HTR-8/SVneo (cell line): ENCODE results near the gene ZNF511.
"Not testable (repeated sequence)": the region's sequence is repeated elsewhere in the genome, so short reads cannot be mapped to it uniquely, and the experiment has no call there.

Experiments used
- DNase-seq: peaks from one replicate; pipeline ENCODE4 v3.0.0; 2011; ENCODE audit warnings: low spot score, mixed read lengths; ENCODE audit not compliant: insufficient read length
- FAIRE-seq: peaks from 2 replicates; lab custom pipeline; 2011; peaks lifted over from hg19 to GRCh38; lab: Jason Lieb, UNC

ZNF511 gene

GRCh38 chr10:133312016-133312768, 3.5 kb downstream of the ZNF511 start:
- no peak for DNase-seq
- no peak for FAIRE-seq

- DNase-seq (no peak), FAIRE-seq (no peak)
Observed at GRCh38 chr10:133312769-133313145, 4.0 kb downstream of the ZNF511 start.

- DNase-seq (no peak), FAIRE-seq (no peak)
Observed at GRCh38 chr10:133313192-133313591, 4.5 kb downstream of the ZNF511 start.

GRCh38 chr10:133314911-133315310, 6.2 kb downstream of the ZNF511 start:
- FAIRE-seq (no peak), DNase-seq (no peak)

- no peak for DNase-seq
- no peak for FAIRE-seq
Observed at GRCh38 chr10:133315847-133316246, 7.1 kb downstream of the ZNF511 start.

- DNase-seq (no peak), FAIRE-seq (no peak)
Observed at GRCh38 chr10:133316266-133316665, 7.6 kb downstream of the ZNF511 start.

GRCh38 chr10:133316732-133317131, 8.0 kb downstream of the ZNF511 start:
- DNase-seq: no peak

GRCh38 chr10:133318494-133319127, 9.9 kb downstream of the ZNF511 start:
- FAIRE-seq: no peak

More at GRCh38 chr10:133316732-133317131, 8.0 kb downstream of the ZNF511 start:
- FAIRE-seq: no peak

GRCh38 chr10:133320852-133321422, 12.2 kb downstream of the ZNF511 start:
- DNase-seq, FAIRE-seq: not testable (repeated sequence)

More at GRCh38 chr10:133318494-133319127, 9.9 kb downstream of the ZNF511 start:
- no peak for DNase-seq

GRCh38 chr10:133322064-133322709, 13.5 kb downstream of the ZNF511 start:
- not testable (repeated sequence) for DNase-seq, FAIRE-seq

GRCh38 chr10:133324198-133324792, 15.6 kb downstream of the ZNF511 start:
- FAIRE-seq: no peak
- DNase-seq: no peak

- FAIRE-seq: no peak
- DNase-seq: no peak
Observed at GRCh38 chr10:133324857-133325260, 16.1 kb downstream of the ZNF511 start.

GRCh38 chr10:133325440-133326222, 16.9 kb downstream of the ZNF511 start:
- FAIRE-seq: no peak
- no peak for DNase-seq

GRCh38 chr10:133326223-133326551, 17.5 kb downstream of the ZNF511 start:
- DNase-seq: no peak
- FAIRE-seq: no peak

GRCh38 chr10:133326745-133327650, 18.3 kb downstream of the ZNF511 start:
- DNase-seq: no peak
- FAIRE-seq: no peak

GRCh38 chr10:133327651-133328357, 19.1 kb downstream of the ZNF511 start:
- no peak for FAIRE-seq
- DNase-seq: no peak

GRCh38 chr10:133328358-133329343, 19.9 kb downstream of the ZNF511 start:
- FAIRE-seq: no peak

More at GRCh38 chr10:133328358-133329343, 19.9 kb downstream of the ZNF511 start:
- DNase-seq: no peak
